ENCODE data around the gene WDR47.
"Not testable (repeated sequence)": the region's sequence is repeated elsewhere in the genome, so short reads cannot be mapped to it uniquely, and the experiment has no call there.

Gene WDR47

GRCh38 chr1:109050228-109050995 lies 8.5 kb upstream of the WDR47 start:
- no peak for DNase-seq

DNA sequence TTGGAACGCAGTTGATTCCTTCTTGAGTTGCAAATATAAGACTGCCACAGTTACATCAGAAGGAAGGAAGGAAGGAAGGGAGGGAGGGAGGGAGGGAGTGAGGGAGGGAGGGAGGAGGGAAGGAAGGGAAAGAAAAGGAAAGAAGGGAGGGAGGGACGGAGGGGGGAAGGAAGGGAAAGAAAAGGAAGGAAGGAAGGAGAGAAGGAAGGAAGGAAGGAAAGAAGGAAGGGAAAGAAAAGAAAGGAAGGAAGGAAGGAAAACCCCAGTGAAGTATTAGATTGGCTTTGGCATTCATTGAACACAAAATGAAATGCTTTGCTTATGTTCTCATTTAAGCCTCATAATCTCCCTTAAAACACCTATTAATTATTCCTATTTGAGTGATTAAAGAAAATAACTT lies 6.4 kb upstream of the WDR47 start:
- no peak for DNase-seq

DNA sequence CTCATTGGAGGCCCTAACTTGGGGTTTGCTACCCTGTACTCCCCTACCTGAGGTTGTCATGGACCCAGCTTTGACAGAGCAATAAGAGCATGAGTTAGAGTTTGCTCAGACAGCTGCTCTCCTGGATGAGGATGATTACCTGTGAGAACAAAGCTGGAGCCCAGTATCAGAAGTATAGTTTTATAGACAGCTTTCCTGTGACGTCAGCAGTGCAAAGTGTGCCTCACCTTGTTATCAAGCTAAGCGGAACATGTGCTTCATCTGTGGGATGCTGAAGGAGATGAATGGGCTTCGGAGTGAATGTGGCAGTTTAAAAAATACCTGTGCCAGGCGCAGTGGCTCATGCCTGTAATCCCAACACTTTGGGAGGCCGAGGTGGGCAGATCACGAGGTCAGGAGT lies 5.4 kb upstream of the WDR47 start:
- DNase-seq = no peak

DNA sequence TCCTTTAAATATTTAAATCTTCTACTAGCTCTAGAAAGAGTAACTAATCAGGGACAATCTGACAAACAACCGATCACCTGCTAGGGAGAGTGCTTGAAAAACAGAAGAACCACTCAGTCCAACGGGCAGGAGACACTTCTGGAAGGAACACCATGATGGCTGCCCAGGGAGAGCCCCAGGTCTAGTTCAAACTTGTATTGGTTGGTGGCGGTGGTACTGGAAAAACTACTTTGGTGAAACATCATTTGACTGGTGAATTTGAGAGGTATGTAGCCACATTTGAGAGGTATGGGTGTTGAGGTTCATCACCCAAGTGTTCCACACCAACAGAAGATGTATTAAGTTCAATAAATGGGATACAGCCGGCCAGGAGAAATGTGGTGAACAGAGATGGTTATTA lies 4.8 kb upstream of the WDR47 start:
- no peak for DNase-seq

DNA sequence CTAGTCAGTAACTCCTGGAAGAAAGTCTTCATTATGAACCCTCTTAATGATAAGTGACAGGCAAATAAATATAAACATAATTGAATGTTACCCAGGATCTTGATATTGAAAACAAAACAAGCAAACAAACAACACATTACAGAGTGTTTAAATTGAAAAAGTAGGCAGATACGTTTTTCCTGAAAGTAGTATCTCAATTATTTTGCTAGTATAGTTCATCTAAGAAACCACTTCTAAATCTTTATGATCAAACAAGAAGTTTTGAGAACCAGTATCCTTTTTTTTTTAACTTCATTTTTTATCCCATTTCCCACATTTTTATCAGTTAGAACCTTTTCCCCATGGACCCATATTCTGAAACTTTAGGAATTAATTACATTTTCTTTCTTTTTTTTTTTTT lies 3.7 kb upstream of the WDR47 start:
- no peak for DNase-seq

DNA sequence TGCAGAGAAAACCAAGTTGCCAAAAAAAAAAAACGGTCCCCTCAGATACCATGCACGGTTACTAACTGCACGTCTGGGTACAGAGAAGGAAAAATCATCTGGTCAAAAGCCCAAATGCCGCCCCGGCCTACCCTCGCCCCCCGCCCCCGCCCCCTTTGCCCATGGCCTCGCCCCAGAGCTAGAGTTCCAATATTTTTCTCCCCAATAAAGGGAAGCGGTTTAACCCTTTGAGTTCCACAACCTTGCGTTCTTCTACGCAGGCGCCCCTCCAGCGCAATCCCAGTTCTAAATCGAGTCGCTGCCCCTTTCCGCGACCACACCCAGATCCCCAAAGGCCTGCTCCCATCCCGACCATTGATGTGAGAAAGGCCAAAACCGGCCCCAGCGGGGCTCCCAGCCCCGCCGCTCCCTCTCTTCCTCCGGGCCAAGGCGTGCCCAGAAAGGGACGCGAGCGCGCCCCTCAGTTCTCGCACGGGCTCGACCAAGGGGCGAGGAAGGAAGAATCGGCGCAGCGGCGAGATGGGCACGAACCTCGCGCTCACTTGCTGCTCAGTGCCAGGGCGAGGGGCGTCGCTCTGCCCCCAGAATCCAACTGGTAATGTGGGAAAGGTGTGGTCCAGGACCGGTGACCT lies 797 bp downstream of the WDR47 start:
- DNase-seq = no peak

DNA sequence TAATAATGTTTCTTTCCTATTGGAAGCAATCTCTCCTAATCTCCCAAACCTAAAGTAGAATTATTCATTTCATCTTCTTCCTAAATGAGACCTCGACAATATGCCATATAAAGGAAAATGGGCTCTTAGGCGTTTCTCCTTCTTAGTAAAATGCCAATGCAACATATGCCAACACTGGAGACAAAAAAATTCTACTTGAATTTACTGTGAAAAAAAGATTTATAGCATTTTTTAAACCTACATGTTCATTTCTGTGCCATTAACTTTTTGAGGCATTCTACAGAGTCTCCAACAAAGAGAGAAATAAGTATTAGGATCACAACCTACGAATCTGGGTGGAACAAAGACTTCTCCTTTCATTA lies 1.3 kb downstream of the WDR47 start:
- DNase-seq = no peak

GRCh38 chr1:109034382-109034781 lies 7.5 kb downstream of the WDR47 start:
- no peak for DNase-seq

GRCh38 chr1:109029493-109029892 lies 12.4 kb downstream of the WDR47 start:
- not testable (repeated sequence) for DNase-seq

- DNase-seq = no peak
Observed at GRCh38 chr1:109027841-109028240, 14.1 kb downstream of the WDR47 start.

GRCh38 chr1:109025694-109026093 lies 16.2 kb downstream of the WDR47 start:
- DNase-seq = no peak

DNA sequence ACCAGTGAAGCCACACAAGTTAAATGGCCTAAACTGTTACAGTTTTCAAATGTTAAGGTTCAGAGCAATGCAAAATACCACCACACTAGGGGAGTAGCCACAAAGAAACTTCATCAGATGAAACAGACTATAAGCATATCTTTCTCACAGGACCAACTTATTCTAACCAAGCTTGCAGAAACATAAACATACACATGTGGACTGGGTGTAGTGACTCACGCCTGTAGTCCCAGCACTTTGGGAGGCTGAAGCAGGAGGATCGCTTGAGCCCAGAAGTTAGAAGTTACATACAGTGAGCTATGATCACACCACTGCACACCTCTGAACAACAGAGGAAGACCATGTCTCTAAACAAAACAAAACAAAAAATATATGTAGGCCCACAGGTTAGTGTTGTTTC lies 17.3 kb downstream of the WDR47 start:
- no peak for DNase-seq

DNA sequence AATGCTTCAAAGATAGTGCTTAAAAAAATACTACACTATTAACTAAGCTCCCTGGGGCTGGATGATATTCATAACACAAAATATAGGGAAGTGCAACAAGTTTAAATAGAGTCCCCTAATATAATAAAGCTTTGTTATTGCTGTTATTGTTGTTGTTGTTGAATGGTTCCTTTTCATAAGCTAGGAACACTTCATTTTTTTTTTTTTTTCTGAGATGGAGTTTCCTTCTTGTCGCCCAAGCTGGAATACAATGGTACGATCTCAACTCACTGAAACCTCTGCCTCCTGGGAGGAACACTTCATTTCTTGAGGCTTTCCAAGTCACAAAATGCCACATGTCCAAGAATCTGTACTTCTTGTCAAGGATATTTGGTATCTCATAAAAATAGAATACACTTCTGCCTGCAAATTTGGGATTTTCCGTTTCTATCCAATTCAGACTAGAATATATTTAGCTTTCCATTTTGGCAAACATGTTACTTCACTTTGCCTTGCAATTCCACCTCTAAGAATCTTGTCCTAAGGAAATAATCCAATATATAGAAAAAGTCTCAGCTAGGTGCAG lies 21.1 kb downstream of the WDR47 start:
- DNase-seq = no peak

- not testable (repeated sequence) for DNase-seq
Observed at GRCh38 chr1:109017719-109018118, 24.2 kb downstream of the WDR47 start.

- DNase-seq = no peak
Observed at GRCh38 chr1:109017134-109017533, 24.8 kb downstream of the WDR47 start.

DNA sequence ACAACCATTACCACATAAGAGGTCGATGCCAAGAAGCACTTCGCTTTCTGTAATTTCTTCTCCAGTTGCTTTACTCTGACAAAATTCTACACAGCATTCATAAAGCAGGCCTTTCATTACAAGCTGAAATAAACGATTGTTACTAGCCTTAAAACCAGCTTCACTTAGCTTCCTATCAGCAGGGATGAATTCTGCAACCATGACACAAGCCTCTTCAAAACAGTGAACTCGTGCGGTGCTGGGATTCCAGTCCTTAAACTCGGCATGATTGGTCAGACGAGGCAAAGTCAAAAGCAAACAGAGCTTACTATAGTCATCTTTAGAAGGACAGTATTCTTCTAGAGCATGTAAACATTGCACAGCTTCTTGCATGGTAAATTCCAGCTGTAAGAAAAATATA lies 30.6 kb downstream of the WDR47 start:
- no peak for DNase-seq

- DNase-seq = not testable (repeated sequence)
Observed at GRCh38 chr1:108996622-108997021, 45.3 kb downstream of the WDR47 start.

DNA sequence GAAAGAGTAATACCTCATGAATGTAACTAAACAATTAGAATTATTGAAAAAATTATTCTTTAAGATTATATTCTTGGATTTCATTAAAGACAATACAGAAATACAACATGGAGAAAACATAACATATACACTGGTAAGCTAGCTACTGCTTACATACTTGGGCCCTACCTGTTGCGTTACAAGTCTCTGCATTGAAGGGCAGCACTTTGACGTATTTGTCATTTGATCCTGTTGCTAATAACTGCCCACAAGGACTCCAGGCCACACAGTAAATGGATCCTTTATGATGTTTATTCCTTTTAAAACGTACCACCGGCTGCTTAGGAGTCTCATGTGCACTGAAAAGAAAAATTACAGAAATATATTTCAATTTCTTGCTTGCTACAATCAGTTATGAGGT lies 58.8 kb downstream of the WDR47 start:
- DNase-seq = no peak

GRCh38 chr1:108976658-108977057 lies 65.2 kb downstream of the WDR47 start:
- DNase-seq = no peak

GRCh38 chr1:108972951-108973350 lies 69.0 kb downstream of the WDR47 start:
- DNase-seq = no peak

GRCh38 chr1:108969346-108969745 lies 72.6 kb downstream of the WDR47 start:
- DNase-seq = no peak

DNA sequence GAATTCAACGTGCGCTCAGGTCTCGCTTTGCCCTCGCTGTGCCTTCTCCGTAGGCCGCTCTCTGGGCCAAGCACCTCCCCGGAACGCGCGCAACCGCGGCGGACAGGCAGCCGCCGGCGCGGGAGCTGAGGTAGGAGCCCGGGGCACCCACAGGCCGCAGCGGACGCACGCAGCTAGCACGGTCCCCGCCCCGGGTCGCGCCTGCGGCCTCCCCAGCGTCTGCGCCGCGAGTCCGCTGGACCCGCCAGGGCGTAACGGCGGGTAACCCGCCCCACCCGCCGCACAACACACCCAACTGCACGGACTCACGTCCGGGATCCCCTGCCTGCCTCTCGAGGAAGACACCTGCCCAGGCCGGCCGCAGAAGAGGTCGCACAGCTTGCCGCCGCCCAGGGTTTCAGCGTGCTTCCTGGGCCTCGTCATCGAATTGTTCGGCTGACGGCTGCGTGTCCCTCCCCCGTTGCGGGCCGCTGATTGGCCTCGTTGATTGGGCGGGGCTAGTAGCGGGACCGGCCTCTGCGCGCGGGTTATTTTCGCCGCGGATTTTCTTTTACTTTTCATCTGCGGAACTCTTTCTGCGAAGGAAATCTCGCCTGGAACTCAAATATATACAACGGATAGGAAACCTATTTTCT lies 78.7 kb downstream of the WDR47 start, which contains the start of gene CLCC1:
Gene CLCC1 (minus strand): TSS at position 433 of the 635 bp plus-strand sequence. CDS start 13,047 bp downstream, outside the sequence.
- peak; percentile 88 for DNase-seq

GRCh38 chr1:108962681-108963051 lies 79.2 kb downstream of the WDR47 start:
- peak; percentile 43 for DNase-seq
